Activated CD4-positive, alpha-beta T cell treated with anti-CD3 and anti-CD28 coated beads for 1 hour (primary cell): Measurements from ENCODE around the gene ELOVL2.
"Not testable (repeated sequence)": the region's sequence is repeated elsewhere in the genome, so short reads cannot be mapped to it uniquely, and the experiment has no call there.

ENCODE experiments used
- DNase-seq: peaks from one replicate; pipeline ENCODE4 v3.0.0-alpha.2; 2020

ELOVL2 gene

GRCh38 chr6:11017090-11017489 lies 27.0 kb downstream of the ELOVL2 start:
- DNase-seq, result no peak

- DNase-seq, result no peak
These were observed 27.7 kb downstream of the ELOVL2 start for GRCh38 chr6:11016452-11016851.

GRCh38 chr6:11015102-11015501 lies 29.0 kb downstream of the ELOVL2 start:
- DNase-seq, result no peak

- DNase-seq, result no peak
These were observed 30.4 kb downstream of the ELOVL2 start for GRCh38 chr6:11013721-11014070.

GRCh38 chr6:11012976-11013720 lies 31.0 kb downstream of the ELOVL2 start:
- DNase-seq, result no peak

- no peak for DNase-seq
These were observed 31.8 kb downstream of the ELOVL2 start for GRCh38 chr6:11012295-11012754.

- DNase-seq, result no peak
These were observed 32.3 kb downstream of the ELOVL2 start for GRCh38 chr6:11011787-11012234.

- no peak for DNase-seq
These were observed 34.8 kb downstream of the ELOVL2 start for GRCh38 chr6:11009353-11009752.

- DNase-seq, result no peak
These were observed 35.3 kb downstream of the ELOVL2 start for GRCh38 chr6:11008821-11009220.

- DNase-seq, result no peak
These were observed 36.1 kb downstream of the ELOVL2 start for GRCh38 chr6:11007715-11008608.

GRCh38 chr6:11006061-11006460 lies 38.0 kb downstream of the ELOVL2 start:
- DNase-seq, result no peak

GRCh38 chr6:11003297-11003696 lies 40.8 kb downstream of the ELOVL2 start:
- DNase-seq, result not testable (repeated sequence)

- no peak for DNase-seq
These were observed 41.9 kb downstream of the ELOVL2 start for GRCh38 chr6:11002176-11002575.

- no peak for DNase-seq
These were observed 44.1 kb downstream of the ELOVL2 start for GRCh38 chr6:10999994-11000393.

GRCh38 chr6:10995114-10995707 lies 48.9 kb downstream of the ELOVL2 start:
- no peak for DNase-seq

GRCh38 chr6:10993896-10994295 lies 50.2 kb downstream of the ELOVL2 start:
- no peak for DNase-seq

- DNase-seq, result no peak
These were observed 53.0 kb downstream of the ELOVL2 start for GRCh38 chr6:10991115-10991514.

- no peak for DNase-seq
These were observed 54.5 kb downstream of the ELOVL2 start for GRCh38 chr6:10989587-10989986.

- DNase-seq, result not testable (repeated sequence)
These were observed 59.1 kb downstream of the ELOVL2 start for GRCh38 chr6:10984959-10985358.

GRCh38 chr6:10981409-10981808 lies 62.7 kb downstream of the ELOVL2 start:
- DNase-seq, result no peak

- no peak for DNase-seq
These were observed 64.5 kb downstream of the ELOVL2 start for GRCh38 chr6:10979603-10980002.

- DNase-seq, result no peak
These were observed 66.7 kb downstream of the ELOVL2 start for GRCh38 chr6:10977231-10977968.

- DNase-seq, result no peak
These were observed 67.5 kb downstream of the ELOVL2 start for GRCh38 chr6:10976571-10976970.
